ENCODE measurements around the gene KCNE1.
"Not testable (repeated sequence)": the region's sequence is repeated elsewhere in the genome, so short reads cannot be mapped to it uniquely, and the experiment has no call there.

Gene KCNE1

GRCh38 chr21:34511181-34511580 is 829 bp downstream of the KCNE1 start:
- DNase-seq (ENCODE audit: low read depth), result no peak

DNA sequence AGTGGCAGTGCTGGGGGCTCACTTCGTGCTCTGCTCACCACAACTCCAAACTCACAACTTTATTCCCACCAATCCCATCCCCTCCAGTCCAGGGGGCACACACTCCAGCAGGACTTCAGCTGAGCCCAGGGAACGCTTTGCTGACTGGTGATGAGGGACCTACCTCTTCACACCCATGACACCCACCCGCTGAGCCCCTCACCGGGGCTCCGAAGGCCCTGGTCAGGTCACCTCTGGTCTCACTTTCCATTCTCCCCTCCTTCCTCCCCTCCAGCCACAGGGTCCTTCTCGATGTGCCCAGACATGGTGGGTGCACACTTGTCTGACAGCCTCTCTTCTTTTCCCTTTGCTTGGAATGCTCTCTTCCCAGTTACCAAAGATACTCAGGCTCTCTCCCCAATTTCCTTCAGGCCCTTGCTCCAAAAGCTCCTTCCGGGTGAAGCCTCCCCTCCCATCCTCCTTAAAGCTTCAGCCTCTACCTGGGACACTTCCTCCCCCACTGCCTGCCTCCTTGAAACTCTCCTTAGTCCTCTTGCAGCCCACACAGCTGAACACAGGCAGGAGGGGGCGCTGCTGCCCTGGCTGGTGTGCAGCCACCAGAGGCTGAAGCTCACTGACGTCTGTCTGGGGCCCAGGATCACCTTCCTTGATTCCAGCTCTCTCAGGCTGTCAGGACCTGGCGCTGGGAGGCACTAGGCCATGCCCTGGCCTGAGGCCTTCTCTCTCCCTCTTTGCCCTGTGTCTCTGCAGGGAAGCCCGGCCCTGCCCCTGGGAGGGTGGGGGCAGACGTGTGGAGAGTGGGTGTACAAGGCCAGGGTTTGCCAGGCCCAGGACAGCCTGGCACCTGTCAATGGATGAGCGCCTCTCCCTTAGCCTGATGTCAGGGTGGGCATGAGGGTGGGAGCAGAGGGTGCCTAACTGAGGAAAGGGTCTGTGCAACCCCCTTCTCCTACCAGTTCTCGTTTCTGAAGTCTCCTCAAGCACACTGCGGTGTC is 1.6 kb downstream of the KCNE1 start:
- no peak for DNase-seq (ENCODE audit: low read depth)

DNA sequence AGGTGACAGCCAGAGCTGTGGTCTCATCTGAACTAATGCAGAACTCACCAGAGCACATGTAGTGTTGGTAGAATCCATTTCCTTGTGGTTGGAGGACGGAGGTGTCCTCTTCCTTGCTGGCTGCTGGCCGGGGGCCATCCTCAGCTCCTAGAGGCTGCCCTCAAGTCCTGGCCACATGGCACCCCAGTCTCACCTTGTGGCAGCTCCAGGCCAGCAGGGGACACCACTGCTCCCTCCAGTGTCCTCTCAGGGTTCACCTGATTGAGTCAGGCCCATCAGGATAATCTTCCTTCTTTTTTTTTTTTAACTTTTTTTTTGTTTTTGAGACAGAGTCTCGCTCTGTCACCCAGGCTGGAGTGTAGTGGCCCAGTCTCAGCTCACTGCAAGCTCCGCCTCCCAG is 2.9 kb downstream of the KCNE1 start:
- DNase-seq (ENCODE audit: low read depth), result no peak

DNA sequence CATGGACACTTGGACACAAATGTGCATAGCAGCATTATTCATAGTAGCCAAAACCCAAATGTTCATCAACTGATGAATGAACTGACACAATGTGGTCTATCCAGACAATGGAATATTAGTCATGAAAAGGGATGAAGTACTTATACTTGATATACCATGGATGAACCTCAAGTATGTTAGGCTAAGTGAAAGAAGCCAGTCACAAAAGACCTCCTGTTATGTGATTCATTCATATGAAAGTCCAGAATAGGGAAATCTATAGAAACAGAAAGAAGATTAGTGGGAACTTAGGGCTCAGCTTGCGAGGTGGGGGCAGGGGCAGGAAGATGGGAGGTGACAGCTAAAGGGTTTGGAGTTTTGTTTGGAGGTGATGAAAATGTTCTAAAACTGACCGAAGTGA is 7.4 kb downstream of the KCNE1 start:
- DNase-seq (ENCODE audit: low read depth), result no peak

DNA sequence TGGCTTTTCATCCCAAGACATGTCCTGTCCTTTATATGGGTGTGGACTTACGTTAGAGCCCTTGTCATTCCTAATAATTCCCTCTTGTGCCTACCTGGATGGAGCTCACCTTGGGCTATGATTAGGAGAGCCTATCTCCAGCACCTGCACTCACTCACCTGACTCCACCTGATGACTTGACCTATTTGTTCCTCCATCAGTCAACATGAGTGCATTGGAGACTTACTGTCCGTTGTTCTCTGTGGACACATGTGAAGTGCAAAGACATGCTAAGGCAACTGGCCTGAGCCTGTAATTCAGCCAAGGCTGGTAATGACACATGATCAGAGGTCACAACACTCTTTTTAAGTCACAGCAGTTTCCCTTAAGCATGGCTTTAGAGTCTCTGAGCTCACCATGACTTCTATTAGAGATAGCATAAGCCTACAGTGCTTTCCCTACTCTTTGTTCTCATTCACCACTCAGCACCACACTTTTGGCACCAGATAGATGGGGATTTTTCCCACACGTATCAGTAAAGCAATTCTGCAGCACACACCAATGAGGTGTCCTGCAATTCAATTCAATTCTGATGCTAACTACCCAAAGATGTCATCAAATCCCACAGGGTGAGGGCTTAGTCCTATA is 9.4 kb downstream of the KCNE1 start:
- DNase-seq (ENCODE audit: low read depth), result no peak

- DNase-seq (ENCODE audit: low read depth), result no peak
Observed at GRCh38 chr21:34501716-34502115, 10.3 kb downstream of the KCNE1 start.

GRCh38 chr21:34500191-34500590 is 11.8 kb downstream of the KCNE1 start:
- no peak for DNase-seq (ENCODE audit: low read depth)

GRCh38 chr21:34499116-34499515 is 12.9 kb downstream of the KCNE1 start:
- no peak for DNase-seq (ENCODE audit: low read depth)

DNA sequence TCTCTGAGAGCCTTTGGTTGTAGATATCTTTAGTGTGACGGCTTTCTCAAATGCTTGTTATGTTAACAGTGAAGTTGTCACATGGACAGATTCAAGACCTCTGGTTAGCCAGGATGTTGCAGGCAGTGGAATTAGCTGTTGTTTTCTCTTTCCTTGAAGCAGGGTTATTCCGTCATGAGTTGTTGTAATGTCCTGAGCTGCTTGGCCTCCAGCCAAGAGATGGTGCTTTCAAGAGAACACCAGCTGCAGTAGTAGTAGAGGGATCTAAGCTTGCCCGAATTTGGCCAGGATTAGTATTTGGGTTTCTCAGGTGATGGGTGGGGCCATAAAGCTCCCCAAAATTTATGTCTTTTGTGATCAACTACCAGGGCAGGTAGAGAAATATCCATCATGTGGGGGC is 13.4 kb downstream of the KCNE1 start:
- no peak for DNase-seq (ENCODE audit: low read depth)

DNA sequence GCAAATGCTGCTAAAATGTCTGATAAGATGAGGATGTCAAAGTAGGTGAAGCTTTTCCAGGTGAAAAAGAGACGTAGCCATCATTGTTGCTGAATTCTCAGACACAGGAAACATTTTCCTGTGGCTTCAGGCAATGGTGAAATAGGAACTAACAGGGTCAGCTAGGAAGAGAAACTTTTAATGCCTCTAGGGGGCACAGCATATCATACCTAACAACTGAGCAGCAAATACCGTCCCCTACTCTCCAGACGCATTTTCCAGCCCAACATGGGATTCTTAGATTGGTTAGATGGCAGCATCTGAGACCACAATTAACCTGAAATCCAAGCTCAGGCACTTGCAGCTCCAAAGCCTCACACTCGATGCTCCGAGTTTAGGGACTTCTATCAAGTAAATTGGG is 28.2 kb downstream of the KCNE1 start:
- DNase-seq (ENCODE audit: low read depth), result not testable (repeated sequence)

- not testable (repeated sequence) for DNase-seq (ENCODE audit: low read depth)
Observed at GRCh38 chr21:34483435-34483834, 28.6 kb downstream of the KCNE1 start.

DNA sequence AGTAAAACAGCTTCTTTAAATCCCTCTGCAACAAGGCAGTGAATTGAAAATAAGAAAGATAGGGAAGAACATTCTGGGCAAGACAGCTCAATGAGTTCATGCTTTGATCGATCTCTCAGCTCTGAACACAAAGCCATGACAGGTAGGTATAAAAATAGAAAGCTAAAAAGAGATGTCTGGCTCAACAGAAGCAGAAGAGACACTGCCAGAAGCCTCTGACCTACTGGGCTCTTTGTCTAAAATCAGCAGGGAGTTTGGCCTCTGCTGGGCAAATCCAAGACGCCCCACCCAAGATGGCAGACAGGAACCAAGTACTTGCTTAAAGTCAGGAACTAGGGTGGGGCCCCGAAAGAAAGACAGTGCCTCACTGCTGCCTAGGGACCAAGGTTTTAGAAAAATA is 44.7 kb downstream of the KCNE1 start:
- not testable (repeated sequence) for DNase-seq (ENCODE audit: low read depth)

GRCh38 chr21:34459426-34459825 is 52.6 kb downstream of the KCNE1 start:
- not testable (repeated sequence) for DNase-seq (ENCODE audit: low read depth)

GRCh38 chr21:34458266-34458665 is 53.7 kb downstream of the KCNE1 start:
- DNase-seq (ENCODE audit: low read depth), result not testable (repeated sequence)

DNA sequence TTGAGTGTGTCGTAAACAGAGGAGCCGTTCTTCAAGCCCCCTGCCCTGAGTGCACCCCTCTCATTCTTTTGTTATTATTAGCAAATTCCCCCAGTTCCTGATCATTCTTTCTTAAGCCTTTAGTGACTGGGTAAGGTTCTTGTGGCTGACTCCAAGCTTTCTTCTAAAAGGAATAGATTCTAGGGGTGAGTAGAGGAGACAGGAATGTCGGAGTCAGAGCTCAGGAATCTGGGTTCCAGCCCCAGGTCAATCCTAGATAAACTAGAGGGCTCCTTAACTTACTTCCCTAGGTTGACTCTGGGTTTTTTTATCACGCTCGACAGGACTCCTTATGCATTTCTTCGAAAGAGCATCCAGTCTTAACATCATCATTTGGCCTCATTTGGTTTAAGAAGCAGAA is 55.8 kb downstream of the KCNE1 start:
- DNase-seq (ENCODE audit: low read depth), result not testable (repeated sequence)

DNA sequence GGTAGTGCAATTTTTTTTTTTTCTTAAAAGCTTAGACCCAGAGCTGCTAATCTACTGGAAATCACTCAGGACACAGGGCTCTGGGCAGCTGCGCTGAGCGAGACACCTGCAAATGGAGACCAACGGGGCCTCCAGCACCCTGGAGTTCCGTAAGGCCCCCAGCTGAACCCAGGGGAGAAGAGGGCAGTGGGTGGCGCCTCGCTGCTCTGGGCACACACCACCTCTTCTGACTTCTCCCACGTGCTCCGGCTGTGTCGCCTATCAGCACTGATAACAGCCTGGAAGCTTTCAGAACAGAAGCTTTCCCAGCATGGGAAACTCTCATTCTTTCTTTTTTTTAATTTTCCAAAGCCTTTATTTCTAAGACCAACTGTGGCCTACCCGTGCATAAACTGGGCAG is 56.4 kb downstream of the KCNE1 start:
- not testable (repeated sequence) for DNase-seq (ENCODE audit: low read depth)

- DNase-seq (ENCODE audit: low read depth), result not testable (repeated sequence)
Observed at GRCh38 chr21:34447018-34447417, 65.0 kb downstream of the KCNE1 start.

GRCh38 chr21:34443486-34443885 is 68.5 kb downstream of the KCNE1 start:
- not testable (repeated sequence) for DNase-seq (ENCODE audit: low read depth)

- not testable (repeated sequence) for DNase-seq (ENCODE audit: low read depth)
Observed at GRCh38 chr21:34429710-34430109, 82.3 kb downstream of the KCNE1 start.

DNA sequence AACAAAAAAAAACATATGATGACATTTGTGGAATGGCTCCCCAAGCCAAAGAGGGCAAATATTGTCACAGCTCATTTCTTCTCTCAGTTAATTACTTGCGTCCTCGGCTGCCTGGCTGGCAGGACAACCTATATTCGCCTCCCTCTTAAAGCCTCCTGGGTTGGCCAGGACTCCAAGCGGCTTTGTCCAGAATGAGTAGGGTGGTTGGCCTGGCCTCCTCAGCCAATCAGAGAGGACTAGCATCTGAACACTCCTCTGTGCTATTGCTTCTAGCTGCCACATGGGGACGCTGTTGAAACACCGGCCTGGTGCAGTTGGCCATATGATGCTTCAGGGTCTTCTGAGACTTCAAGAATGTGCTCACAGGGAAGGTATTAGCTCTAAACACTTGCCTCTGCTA is 83.6 kb downstream of the KCNE1 start:
- not testable (repeated sequence) for DNase-seq (ENCODE audit: low read depth)

DNA sequence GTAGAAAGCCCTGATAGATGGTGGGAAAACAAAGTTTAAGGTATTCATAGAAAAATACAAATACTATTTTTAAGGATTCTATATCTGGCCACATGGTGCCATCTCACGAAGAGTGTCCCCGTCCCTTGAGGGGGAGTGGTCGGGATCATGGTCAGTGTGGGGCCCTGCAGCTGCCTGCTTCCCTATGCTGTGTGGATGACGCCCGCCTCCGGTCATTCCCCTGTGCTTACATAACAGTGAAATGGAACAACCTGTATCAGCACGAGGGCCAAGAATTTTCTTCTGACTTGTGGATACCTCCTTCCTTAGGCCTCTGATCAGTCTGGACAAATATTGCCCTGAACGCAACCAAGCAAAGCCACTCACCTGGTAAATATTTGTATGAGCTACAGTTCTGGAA is 84.7 kb downstream of the KCNE1 start:
- not testable (repeated sequence) for DNase-seq (ENCODE audit: low read depth)

- DNase-seq (ENCODE audit: low read depth), result not testable (repeated sequence)
Observed at GRCh38 chr21:34423805-34424204, 88.2 kb downstream of the KCNE1 start, which contains the start of gene SMIM34. Gene SMIM34, minus strand, starts transcription at chr21:34423951. Its CDS starts 112 bp downstream, at chr21:34423839.

Data from T follicular helper cell (primary cell).